HepG2 (cell line): ENCODE results near the gene DUS1L. TPM values are rescaled to one million over a fixed set of nuclear protein-coding genes. Genes with fewer than 3 reads are reported as not detected.

Source experiments
- ATAC-seq: fragments of 200-7000 bp; cut with Tn5 transposase; 3 replicates; pipeline ENCODE4 v1.9.1; 2020; ENCODE audit warnings: mild to moderate bottlenecking, moderate library complexity
- BruUV-seq: library from RNA; stranded (reverse); fragments of 400-500 nt; replicated peaks from 2 replicates; lab custom pipeline; 2021; lab: Mats Ljungman, UMichigan
- CTCF ChIA-PET: fragments of 300-600 bp; formaldehyde crosslinking; extraction: SDS; loops from one replicate; lab custom pipeline; 2021; ENCODE audit warnings: low total read pairs, inconsistent platforms, low intra/inter-chr PET ratio; lab: Yijun Ruan, JAX
- POLR2A ChIA-PET: fragments of 350-600 bp; sonication (Branson Sonifier 250); formaldehyde crosslinking; loops from one replicate; lab custom pipeline; 2020; ENCODE audit warnings: antibody characterized with exemption, inconsistent platforms; lab: Yijun Ruan, JAX
- DNase-seq: peaks from one replicate; pipeline ENCODE4 v3.0.0-alpha.2; 2015; ENCODE audit warnings: low spot score
- FAIRE-seq: peaks from 3 replicates; lab custom pipeline; 2011; peaks lifted over from hg19 to GRCh38; lab: Jason Lieb, UNC
- H2AFZ ChIP-seq: one replicate; pipeline ENCODE4 v1.6.1; 2011; ENCODE audit warnings: low read length, inconsistent platforms
- H3K27ac ChIP-seq: fragments of 300-600 bp; 3 replicates; pipeline ENCODE4 v1.8.0; 2011; ENCODE audit warnings: mixed run types, mild to moderate bottlenecking, mixed read lengths, low read length, inconsistent platforms; ENCODE audit not compliant: insufficient read depth; ENCODE audit errors: extremely low read length
- H3K27me3 ChIP-seq, 2 experiments: fragments of 200-600 bp in 1 of 2; 2 replicates in 1 of 2; 3 replicates in 1 of 2; pipeline versions ENCODE4 v1.6.0 to v1.8.0; 2011; ENCODE audit warnings: low read length in 2 of 2, mild to moderate bottlenecking in 2 of 2, moderate library complexity in 2 of 2, inconsistent platforms in 1 of 2; ENCODE audit not compliant: insufficient read depth in 2 of 2, control insufficient read depth in 1 of 2
- H3K36me3 ChIP-seq, 2 experiments: fragments of 200-600 bp in 1 of 2; replicated peaks in 1 of 2; 2 replicates in 1 of 2; 3 replicates in 1 of 2; pipeline versions ENCODE4 v1.5.1 to v1.8.0; 2011; ENCODE audit warnings: low read length in 2 of 2, inconsistent platforms in 1 of 2; ENCODE audit not compliant: insufficient read depth in 2 of 2, control insufficient read depth in 1 of 2
- H3K4me1 ChIP-seq: 2 replicates; pipeline ENCODE4 v1.5.1; 2012; ENCODE audit warnings: low read length, inconsistent platforms; ENCODE audit not compliant: insufficient read depth
- H3K4me2 ChIP-seq: 2 replicates; pipeline ENCODE4 v1.6.0; 2011; ENCODE audit warnings: low read depth, low read length, inconsistent platforms
- H3K4me3 ChIP-seq, 3 experiments: fragments of 200-600 bp in 1 of 3; sonication (generic), shearing (Covaris generic) in 1 of 3; replicated peaks in 1 of 3; 2 replicates each; pipeline ENCODE4 v1.5.1; 2011 to 2016; ENCODE audit warnings: low read length in 3 of 3, inconsistent platforms in 2 of 3, low read depth in 2 of 3, mild to moderate bottlenecking in 2 of 3, control low read depth in 1 of 3, mixed read lengths in 1 of 3; ENCODE audit not compliant: insufficient read depth in 1 of 3
- H3K79me2 ChIP-seq: one replicate; pipeline ENCODE4 v1.6.1; 2011; ENCODE audit warnings: low read length, inconsistent platforms; ENCODE audit not compliant: insufficient read depth
- H3K9ac ChIP-seq: 2 replicates; pipeline ENCODE4 v1.6.0; 2011; ENCODE audit warnings: mild to moderate bottlenecking, low read depth, low read length, inconsistent platforms; ENCODE audit not compliant: insufficient read depth
- H3K9me3 ChIP-seq: 2 replicates; pipeline ENCODE4 v1.5.1; 2012; ENCODE audit warnings: mild to moderate bottlenecking, low read length
- H4K20me1 ChIP-seq: 2 replicates; pipeline ENCODE4 v1.6.0; 2011; ENCODE audit warnings: inconsistent platforms, mild to moderate bottlenecking, low read length, moderate library complexity; ENCODE audit not compliant: insufficient read depth
- CHCHD3 ChIP-seq: sonication (generic); formaldehyde crosslinking; IDR thresholded peaks from 2 replicates; pipeline ENCODE4 v1.8.0; 2022; ENCODE audit warnings: mild to moderate bottlenecking, missing genetic modification reagents, moderate library complexity
- GMEB1 ChIP-seq: sonication (generic); formaldehyde crosslinking; IDR thresholded peaks from 2 replicates; pipeline ENCODE4 v1.5.1; 2020; ENCODE audit warnings: missing genetic modification reagents, mild to moderate bottlenecking, borderline replicate concordance
- WGBS: methylation state at CpG from one replicate; pipeline ENCODE4 v1.1.6; 2017; ENCODE audit warnings: low lambda C conversion rate; 5-methylcytosine and 5-hydroxymethylcytosine counted together
- in situ Hi-C: cut with HindIII; loops from 2 replicates; pipeline ENCODE4 v1.10.0; 2017; ENCODE audit warnings: low pct_unique_long_range_greater_than_20kb; ENCODE audit not compliant: extremely low pct_ligation_motif_present
- intact Hi-C: fragments of 100-400 bp; cut with micrococcal nuclease; formaldehyde crosslinking; loops from one replicate; pipeline ENCODE4 v1.10.0; 2022; ENCODE audit not compliant: unreplicated experiment
- polyA plus RNA-seq, 8 experiments: library from polyadenylated mRNA; depleted of rRNA in 3 of 8; stranded (reverse) in 7 of 8; unstranded in 1 of 8; fragments of >200 nt; fragmentation: Illumina TruSeq in 4 of 8; extraction: Trizol in 4 of 8; gene quantifications; 2 replicates each; pipeline versions ENCODE4 v1.2.1 to v1.2.3, GENCODE V29; 2011 to 2016; ENCODE audit warnings: low read depth in 4 of 8, missing spikeins in 1 of 8, mixed read lengths in 1 of 8; ENCODE audit not compliant: insufficient read depth in 1 of 8
- total RNA-seq, 5 experiments: library from RNA; depleted of rRNA; stranded (reverse); fragments of >200 nt; fragmentation: Illumina TruSeq; extraction: Trizol; gene quantifications; 2 replicates each; pipeline ENCODE4 v1.2.3, GENCODE V29; 2016; ENCODE audit warnings: low read depth in 1 of 5
- TF ChIP-seq, protein P1 (sequence below): sonication (generic); formaldehyde crosslinking; IDR thresholded peaks from 2 replicates; pipeline ENCODE4 v1.5.0; 2020; ENCODE audit warnings: mild to moderate bottlenecking, missing genetic modification reagents

Gene DUS1L
- total and polyA plus RNA-seq, 2 of the 13 experiments (the other 11 are each of a cell fraction or from before 2014, with no cell fraction given), result 81.0 to 109 TPM

GRCh38 chr17:82072827-82073226, 7.2 kb upstream of the DUS1L start:
- Histone ChIP-seq H3K79me2 (no peaks in the 10 kb centered on the region), H3K36me3 (peaks cover 0 to under 1% of the 10 kb centered on the region in 2 experiments; a peak in 1 of 5 replicates), H4K20me1 (peaks cover 4% of the 10 kb centered on the region; the same call in 1 of the 2 replicates), H3K4me3 (no peak overlapping the region), H2AFZ (no peak overlapping the region), H3K4me1 (peaks cover 12% of the 10 kb centered on the region), H3K27me3 (peaks cover 0 to 5% of the 10 kb centered on the region in 2 experiments; a peak in 2 of 5 replicates), H3K27ac (no peak overlapping the region), H3K9ac (no peak overlapping the region), H3K4me2 (no peak overlapping the region), H3K9me3 (no peaks in the 10 kb centered on the region)
- peak; percentile 1; the same call in 2 of the 3 replicates for ATAC-seq
- DNase-seq, result no peak
- 48% methylated on average over 6 of the region's 6 CpGs for WGBS
- ChIA-PET POLR2A (interaction anchor here (1.4 kb wide), 1 partner anchor 35 kb away, joined by 3 read pairs; the partner anchor contains the start of gene DCXR), CTCF (no interaction called here)
- TF ChIP-seq CHCHD3 (CRISPR knock-in tag), result 0 out of 2 replicates have a peak, but pooled peaks have one; percentile 28
- TF ChIP-seq, protein P1, sequence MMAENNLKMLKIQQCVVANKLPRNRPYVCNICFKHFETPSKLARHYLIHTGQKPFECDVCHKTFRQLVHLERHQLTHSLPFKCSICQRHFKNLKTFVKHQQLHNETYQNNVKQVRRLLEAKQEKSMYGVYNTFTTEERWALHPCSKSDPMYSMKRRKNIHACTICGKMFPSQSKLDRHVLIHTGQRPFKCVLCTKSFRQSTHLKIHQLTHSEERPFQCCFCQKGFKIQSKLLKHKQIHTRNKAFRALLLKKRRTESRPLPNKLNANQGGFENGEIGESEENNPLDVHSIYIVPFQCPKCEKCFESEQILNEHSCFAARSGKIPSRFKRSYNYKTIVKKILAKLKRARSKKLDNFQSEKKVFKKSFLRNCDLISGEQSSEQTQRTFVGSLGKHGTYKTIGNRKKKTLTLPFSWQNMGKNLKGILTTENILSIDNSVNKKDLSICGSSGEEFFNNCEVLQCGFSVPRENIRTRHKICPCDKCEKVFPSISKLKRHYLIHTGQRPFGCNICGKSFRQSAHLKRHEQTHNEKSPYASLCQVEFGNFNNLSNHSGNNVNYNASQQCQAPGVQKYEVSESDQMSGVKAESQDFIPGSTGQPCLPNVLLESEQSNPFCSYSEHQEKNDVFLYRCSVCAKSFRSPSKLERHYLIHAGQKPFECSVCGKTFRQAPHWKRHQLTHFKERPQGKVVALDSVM (CRISPR knock-in tag), result peak; percentile 88
- TF ChIP-seq GMEB1 (CRISPR knock-in tag), result no peak
- no TSS peak for BruUV-seq
- no peak for FAIRE-seq
- in situ Hi-C loops, result no loop called here
- intact Hi-C loops, result no loop called here
